ENCODE data around the gene U2SURP. TPM values are rescaled to one million over a fixed set of nuclear protein-coding genes. Genes with fewer than 3 reads are reported as not detected.
"Not testable (repeated sequence)": the region's sequence is repeated elsewhere in the genome, so short reads cannot be mapped to it uniquely, and the experiment has no call there.

The U2SURP gene
- total and polyA plus RNA-seq, 9 donors, result 53.2 to 91.8 (median 77.0) TPM

DNA sequence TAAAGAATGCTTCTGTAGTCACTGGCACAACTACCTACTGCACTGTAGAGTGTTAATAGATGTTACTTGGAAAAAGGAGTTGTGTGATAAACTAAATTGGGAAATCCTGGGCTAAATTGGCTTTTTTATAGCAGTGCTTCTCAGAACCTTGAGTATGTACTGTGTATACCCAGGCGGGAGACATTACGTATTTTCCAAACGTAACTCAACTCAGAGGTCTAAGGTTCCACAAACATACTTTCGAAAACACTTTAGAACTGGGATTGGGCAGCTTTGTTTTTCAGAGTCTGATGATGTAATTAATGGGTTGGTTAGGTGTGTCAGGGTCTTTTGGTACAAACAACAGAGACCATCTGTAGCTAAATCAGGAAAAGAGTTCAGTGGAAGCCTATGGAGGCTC lies 64.7 kb downstream of the U2SURP start:
- no peaks in the 10 kb centered on the region for H3K27me3 ChIP-seq (ENCODE audit: control insufficient read depth, insufficient read depth, low read length)
- no peaks in the 10 kb centered on the region for H3K4me1 ChIP-seq (ENCODE audit: control insufficient read depth, insufficient read depth, low read length)
- no peak overlapping the region for H3K27ac ChIP-seq (ENCODE audit: low read length)
- H3K9me3 ChIP-seq (replicated peaks; ENCODE audit: control insufficient read depth, low read depth, low read length), result no peaks in the 10 kb centered on the region
- WGBS (ENCODE audit: insufficient coverage), result no CpG with 5 or more reads among the region's 4 CpGs
- H3K36me3 ChIP-seq (ENCODE audit: control insufficient read depth, insufficient read depth, low read length), result no peaks in the 10 kb centered on the region
- no peak overlapping the region for H3K4me3 ChIP-seq (ENCODE audit: low read length)
- peak; percentile 11 for DNase-seq

DNA sequence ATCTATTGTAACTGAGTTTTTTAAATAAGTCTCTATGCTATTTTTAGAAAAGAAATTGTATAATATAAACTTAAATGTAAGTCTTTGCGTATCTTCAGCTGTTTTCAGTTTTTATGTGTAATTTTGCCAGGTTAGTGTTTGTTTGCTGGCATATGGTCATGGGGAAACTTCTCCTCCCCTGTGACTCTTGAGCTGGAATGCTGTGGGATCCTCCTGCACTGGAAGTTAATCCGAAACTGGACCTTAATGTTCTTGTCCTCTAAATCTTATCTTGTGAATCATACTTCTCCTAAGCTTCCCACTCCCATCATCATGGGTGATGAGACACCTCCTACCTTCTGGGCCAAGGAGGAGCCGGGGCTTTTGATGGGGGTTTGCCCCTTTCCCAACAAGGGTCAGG lies 65.8 kb downstream of the U2SURP start:
- Histone ChIP-seq H3K27me3 (ENCODE audit: control insufficient read depth, insufficient read depth, low read length) (no peaks in the 10 kb centered on the region), H3K4me3 (ENCODE audit: low read length) (no peak overlapping the region), H3K36me3 (ENCODE audit: control insufficient read depth, insufficient read depth, low read length) (no peaks in the 10 kb centered on the region), H3K27ac (ENCODE audit: low read length) (no peak overlapping the region), H3K9me3 (replicated peaks; ENCODE audit: control insufficient read depth, low read depth, low read length) (no peaks in the 10 kb centered on the region), H3K4me1 (ENCODE audit: control insufficient read depth, insufficient read depth, low read length) (no peaks in the 10 kb centered on the region)
- 73% methylated on average over 2 of the region's 3 CpGs for WGBS (ENCODE audit: insufficient coverage)
- DNase-seq, result peak; percentile 24

DNA sequence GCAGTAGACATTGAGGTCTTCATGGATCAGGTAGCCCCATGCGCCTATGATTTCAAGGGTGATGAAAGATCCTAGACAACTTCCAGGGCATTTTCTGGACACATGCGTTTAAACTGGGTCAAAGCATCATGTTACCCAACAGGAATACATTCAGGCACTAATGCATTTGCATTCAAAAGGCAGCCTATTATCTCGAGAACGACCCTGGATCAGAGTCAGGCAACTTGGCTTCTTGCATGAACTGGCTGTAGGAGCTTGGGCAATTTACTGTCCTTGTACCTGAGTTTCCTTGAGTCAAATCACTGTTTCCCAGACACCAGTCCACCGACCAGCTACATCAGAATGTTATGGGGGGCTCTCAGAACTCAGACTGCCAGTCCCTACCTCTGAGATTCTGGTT lies 66.7 kb downstream of the U2SURP start:
- no peaks in the 10 kb centered on the region for H3K9me3 ChIP-seq (replicated peaks; ENCODE audit: control insufficient read depth, low read depth, low read length)
- 63% methylated on average over 3 of the region's 5 CpGs for WGBS (ENCODE audit: insufficient coverage)

DNA sequence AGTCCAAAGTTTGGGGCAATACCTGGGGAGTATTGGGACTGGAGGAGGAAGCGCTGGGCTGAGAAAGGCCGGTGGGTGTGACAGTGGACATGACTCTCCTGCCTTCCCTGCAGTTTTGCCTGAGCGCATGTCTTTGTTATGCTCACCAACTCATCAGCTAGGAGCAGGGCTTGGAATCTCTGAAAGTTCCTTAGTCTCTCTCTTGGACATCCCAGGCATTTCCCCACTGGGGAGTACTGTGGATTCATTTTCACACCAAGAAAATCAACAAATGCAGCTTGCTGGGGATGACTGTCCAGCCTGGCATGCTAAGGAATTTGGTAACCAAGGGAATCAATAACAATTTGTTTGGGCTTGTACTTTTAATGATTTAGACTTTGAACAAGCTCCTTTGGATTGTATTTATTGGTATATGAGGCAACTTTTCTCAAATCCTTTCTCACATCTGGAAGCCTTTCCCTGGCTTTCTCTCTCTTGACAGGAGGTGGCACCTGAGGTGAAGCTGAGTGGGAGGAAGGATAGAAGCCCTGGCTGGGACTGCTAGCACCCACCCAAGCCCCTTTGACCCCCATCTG lies 69.7 kb downstream of the U2SURP start:
- H3K27ac ChIP-seq (ENCODE audit: low read length), result no peak overlapping the region
- 86% methylated on average over 2 of the region's 3 CpGs for WGBS (ENCODE audit: insufficient coverage)
- DNase-seq, result no peak

More for the DNA sequence above, 66.7 kb downstream of the U2SURP start:
- Histone ChIP-seq H3K4me3 (ENCODE audit: low read length) (no peak overlapping the region), H3K27me3 (ENCODE audit: control insufficient read depth, insufficient read depth, low read length) (no peaks in the 10 kb centered on the region), H3K36me3 (ENCODE audit: control insufficient read depth, insufficient read depth, low read length) (no peaks in the 10 kb centered on the region), H3K4me1 (ENCODE audit: control insufficient read depth, insufficient read depth, low read length) (no peaks in the 10 kb centered on the region), H3K27ac (ENCODE audit: low read length) (no peak overlapping the region)
- no peak for DNase-seq

DNA sequence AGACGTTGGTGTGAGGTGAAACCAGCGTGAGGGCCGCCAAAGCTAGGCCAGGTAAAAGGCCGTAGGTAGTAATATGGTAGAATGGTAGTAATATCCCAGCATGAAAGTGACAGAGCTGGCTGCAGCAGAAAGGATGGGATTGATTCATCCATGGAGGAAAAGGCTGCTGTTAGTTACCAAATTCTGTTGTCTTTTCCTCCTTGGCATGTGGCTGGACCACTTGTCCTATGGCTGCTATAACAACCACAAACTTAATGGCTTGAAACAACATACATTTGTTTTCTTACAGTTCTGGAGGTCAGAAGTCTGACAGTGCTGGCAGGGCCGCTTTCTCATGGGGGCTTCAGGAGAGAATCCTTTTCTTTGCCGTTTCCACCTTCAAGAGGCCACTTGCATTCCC lies 70.4 kb downstream of the U2SURP start:
- no peak overlapping the region for H3K27ac ChIP-seq (ENCODE audit: low read length)
- H3K4me3 ChIP-seq (ENCODE audit: low read length), result no peak overlapping the region
- H3K27me3 ChIP-seq (ENCODE audit: control insufficient read depth, insufficient read depth, low read length), result no peaks in the 10 kb centered on the region
- DNase-seq, result no peak
- no peaks in the 10 kb centered on the region for H3K4me1 ChIP-seq (ENCODE audit: control insufficient read depth, insufficient read depth, low read length)
- 93% methylated on average over 5 of the region's 6 CpGs for WGBS (ENCODE audit: insufficient coverage)
- no peaks in the 10 kb centered on the region for H3K36me3 ChIP-seq (ENCODE audit: control insufficient read depth, insufficient read depth, low read length)
- no peaks in the 10 kb centered on the region for H3K9me3 ChIP-seq (replicated peaks; ENCODE audit: control insufficient read depth, low read depth, low read length)

More for the DNA sequence above, 69.7 kb downstream of the U2SURP start:
- H3K27me3 ChIP-seq (ENCODE audit: control insufficient read depth, insufficient read depth, low read length), result no peaks in the 10 kb centered on the region
- no peaks in the 10 kb centered on the region for H3K4me1 ChIP-seq (ENCODE audit: control insufficient read depth, insufficient read depth, low read length)
- H3K4me3 ChIP-seq (ENCODE audit: low read length), result no peak overlapping the region
- H3K9me3 ChIP-seq (replicated peaks; ENCODE audit: control insufficient read depth, low read depth, low read length), result no peaks in the 10 kb centered on the region
- H3K36me3 ChIP-seq (ENCODE audit: control insufficient read depth, insufficient read depth, low read length), result no peaks in the 10 kb centered on the region

DNA sequence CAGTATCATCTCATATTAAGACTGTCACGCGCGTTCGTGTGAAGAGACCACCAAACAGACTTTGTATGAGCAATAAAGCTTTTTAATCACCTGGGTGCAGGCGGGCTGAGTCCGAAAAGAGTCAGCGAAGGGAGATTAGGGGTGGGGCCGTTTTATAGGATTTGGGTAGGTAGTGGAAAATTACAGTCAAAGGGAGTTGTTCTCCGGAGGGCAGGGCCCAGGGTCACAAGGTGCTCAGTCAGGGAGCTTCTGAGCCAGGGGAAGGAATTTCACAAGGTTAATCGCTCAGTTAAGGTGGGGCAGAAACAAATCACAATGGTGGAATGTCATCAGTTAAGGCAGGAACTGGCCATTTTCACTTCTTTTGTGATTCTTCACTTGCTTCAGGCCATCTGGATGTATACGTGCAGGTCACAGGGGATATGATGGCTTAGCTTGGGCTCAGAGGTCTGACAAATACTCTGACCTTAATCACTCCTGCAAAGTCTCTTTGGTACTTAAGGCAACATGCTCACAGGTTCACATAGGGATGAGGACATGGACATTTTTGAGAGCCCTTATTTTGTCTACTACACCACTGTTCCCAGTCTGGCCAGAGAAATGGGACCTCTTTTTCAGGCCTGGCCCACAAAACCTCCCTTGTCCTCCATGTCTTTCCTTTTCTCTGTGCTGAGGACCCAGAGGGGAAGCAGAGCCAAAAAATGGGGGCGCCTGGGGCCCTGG lies 71.1 kb downstream of the U2SURP start:
- not testable (repeated sequence) for H3K27ac ChIP-seq (ENCODE audit: low read length); H3K36me3 ChIP-seq (ENCODE audit: control insufficient read depth, insufficient read depth, low read length); H3K27me3 ChIP-seq (ENCODE audit: control insufficient read depth, insufficient read depth, low read length); DNase-seq; H3K4me1 ChIP-seq (ENCODE audit: control insufficient read depth, insufficient read depth, low read length); H3K4me3 ChIP-seq (ENCODE audit: low read length); H3K9me3 ChIP-seq (replicated peaks; ENCODE audit: control insufficient read depth, low read depth, low read length)
- 81% methylated on average over 4 of the region's 12 CpGs for WGBS (ENCODE audit: insufficient coverage)

DNA sequence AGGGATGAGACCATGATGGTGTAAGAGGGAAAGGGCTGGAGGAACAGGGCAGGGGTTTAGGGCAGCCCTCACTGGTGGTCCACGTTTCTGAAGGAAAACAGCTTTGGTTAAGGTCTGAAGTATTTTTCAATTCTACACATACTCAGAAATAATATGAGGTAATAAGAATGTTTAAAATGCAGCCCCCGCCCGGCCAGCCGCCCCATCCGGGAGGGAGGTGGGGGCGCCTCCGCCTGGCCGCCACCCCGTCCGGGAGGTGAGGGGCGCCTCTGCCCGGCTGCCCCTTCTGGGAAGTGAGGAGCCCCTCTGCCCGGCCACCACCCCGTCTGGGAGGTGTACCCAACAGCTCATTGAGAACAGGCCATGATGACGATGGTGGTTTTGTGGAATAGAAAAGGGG lies 72.2 kb downstream of the U2SURP start:
- H3K9me3 ChIP-seq (replicated peaks; ENCODE audit: control insufficient read depth, low read depth, low read length); H3K36me3 ChIP-seq (ENCODE audit: control insufficient read depth, insufficient read depth, low read length); H3K27ac ChIP-seq (ENCODE audit: low read length); H3K27me3 ChIP-seq (ENCODE audit: control insufficient read depth, insufficient read depth, low read length); H3K4me3 ChIP-seq (ENCODE audit: low read length); DNase-seq; H3K4me1 ChIP-seq (ENCODE audit: control insufficient read depth, insufficient read depth, low read length): not testable (repeated sequence)
- no CpG with 5 or more reads among the region's 15 CpGs for WGBS (ENCODE audit: insufficient coverage)

DNA sequence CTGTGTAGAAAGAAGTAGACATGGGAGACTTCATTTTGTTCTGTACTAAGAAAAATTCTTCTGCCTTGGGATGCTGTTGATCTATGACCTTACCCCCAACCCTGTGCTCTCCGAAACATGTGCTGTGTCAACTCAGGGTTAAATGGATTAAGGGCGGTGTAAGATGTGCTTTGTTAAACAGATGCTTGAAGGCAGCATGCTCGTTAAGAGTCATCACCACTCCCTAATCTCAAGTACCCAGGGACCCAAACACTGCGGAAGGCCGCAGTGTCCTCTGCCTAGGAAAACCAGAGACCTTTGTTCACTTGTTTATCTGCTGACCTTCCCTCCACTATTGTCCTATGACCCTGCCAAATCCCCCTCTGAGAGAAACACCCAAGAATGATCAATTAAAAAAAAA lies 72.6 kb downstream of the U2SURP start:
- H3K4me3 ChIP-seq (ENCODE audit: low read length); DNase-seq; H3K27ac ChIP-seq (ENCODE audit: low read length); H3K9me3 ChIP-seq (replicated peaks; ENCODE audit: control insufficient read depth, low read depth, low read length); H3K4me1 ChIP-seq (ENCODE audit: control insufficient read depth, insufficient read depth, low read length); H3K27me3 ChIP-seq (ENCODE audit: control insufficient read depth, insufficient read depth, low read length); H3K36me3 ChIP-seq (ENCODE audit: control insufficient read depth, insufficient read depth, low read length): not testable (repeated sequence)
- WGBS (ENCODE audit: insufficient coverage), result no CpG with 5 or more reads among the region's 5 CpGs

DNA sequence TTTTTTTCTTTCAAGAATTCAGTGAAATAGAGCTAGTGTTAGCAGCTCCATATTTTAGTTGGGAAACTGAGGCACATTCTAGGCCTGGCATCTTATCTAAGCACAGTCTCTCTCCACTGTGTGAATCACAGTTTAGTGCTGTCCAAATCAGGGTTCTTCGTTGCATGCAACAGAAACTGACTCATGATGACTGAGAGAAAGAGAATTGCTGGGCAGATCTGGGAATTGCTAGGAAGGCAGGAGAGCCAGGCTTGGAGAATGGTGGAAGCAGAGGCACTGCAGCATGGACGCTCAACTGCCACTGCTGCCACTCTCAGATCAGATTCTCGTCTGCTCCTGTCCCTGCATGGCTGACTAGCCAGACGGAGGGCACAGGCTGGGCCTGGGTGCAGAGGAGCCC lies 77.5 kb downstream of the U2SURP start:
- no peak for DNase-seq
- H3K27me3 ChIP-seq (ENCODE audit: control insufficient read depth, insufficient read depth, low read length), result no peaks in the 10 kb centered on the region
- no peaks in the 10 kb centered on the region for H3K36me3 ChIP-seq (ENCODE audit: control insufficient read depth, insufficient read depth, low read length)
- no peak overlapping the region for H3K27ac ChIP-seq (ENCODE audit: low read length)
- 86% methylated on average over 3 of the region's 4 CpGs for WGBS (ENCODE audit: insufficient coverage)
- no peaks in the 10 kb centered on the region for H3K4me1 ChIP-seq (ENCODE audit: control insufficient read depth, insufficient read depth, low read length)
- H3K9me3 ChIP-seq (replicated peaks; ENCODE audit: control insufficient read depth, low read depth, low read length), result no peaks in the 10 kb centered on the region
- H3K4me3 ChIP-seq (ENCODE audit: low read length), result no peak overlapping the region

DNA sequence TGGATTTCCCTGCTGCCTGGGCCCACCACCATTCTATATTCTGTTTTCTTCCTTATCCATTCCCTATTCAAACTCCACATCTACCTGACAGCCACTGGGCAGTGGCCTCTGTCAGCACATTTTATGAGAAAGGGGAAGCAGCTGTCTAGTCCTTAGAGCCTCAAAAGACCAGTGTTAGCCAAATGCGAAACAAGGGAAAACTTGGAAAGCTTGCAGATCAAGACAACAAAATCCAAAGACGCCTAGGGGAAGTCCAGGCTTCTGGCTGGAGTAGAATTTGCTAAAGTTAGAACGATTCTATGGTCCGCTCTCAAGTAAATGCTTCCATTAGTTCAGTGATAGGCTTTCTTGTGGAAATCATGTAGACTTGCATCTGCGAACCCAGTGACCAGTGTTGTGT lies 78.8 kb downstream of the U2SURP start:
- Histone ChIP-seq H3K4me1 (ENCODE audit: control insufficient read depth, insufficient read depth, low read length) (no peaks in the 10 kb centered on the region), H3K9me3 (replicated peaks; ENCODE audit: control insufficient read depth, low read depth, low read length) (no peaks in the 10 kb centered on the region), H3K4me3 (ENCODE audit: low read length) (no peak overlapping the region), H3K27me3 (ENCODE audit: control insufficient read depth, insufficient read depth, low read length) (no peaks in the 10 kb centered on the region), H3K36me3 (ENCODE audit: control insufficient read depth, insufficient read depth, low read length) (no peaks in the 10 kb centered on the region), H3K27ac (ENCODE audit: low read length) (no peak overlapping the region)
- WGBS (ENCODE audit: insufficient coverage), result 49% methylated on average over 4 of the region's 5 CpGs
- peak; percentile 68 for DNase-seq
